Keratinocyte (primary cell): ENCODE results near the gene DGKI. TPM values are rescaled to one million over a fixed set of nuclear protein-coding genes. Genes with fewer than 3 reads are reported as not detected.

Source experiments
- DNase-seq: peaks from one replicate; pipeline ENCODE4 v3.0.0-alpha.2; 2011; ENCODE audit warnings: low read depth, missing footprints, low spot score
- FAIRE-seq: peaks from 2 replicates; lab custom pipeline; 2011; peaks lifted over from hg19 to GRCh38; lab: Jason Lieb, UNC
- H2AFZ ChIP-seq: 2 replicates; pipeline ENCODE4 v1.6.0; 2012; ENCODE audit warnings: low read length, control low read depth, inconsistent platforms; ENCODE audit not compliant: control insufficient read depth
- H3K27ac ChIP-seq: 2 replicates; pipeline ENCODE4 v1.5.1; 2011; ENCODE audit warnings: low read length; ENCODE audit not compliant: control insufficient read depth, insufficient read depth
- H3K27me3 ChIP-seq: 3 replicates; pipeline ENCODE4 v1.6.0; 2011; ENCODE audit warnings: low read length; ENCODE audit not compliant: control insufficient read depth, insufficient read depth; ENCODE audit errors: extremely low read depth
- H3K36me3 ChIP-seq, 2 experiments: 2 replicates in 1 of 2; 3 replicates in 1 of 2; pipeline ENCODE4 v1.5.1; 2011; ENCODE audit warnings: low read length in 2 of 2, mild to moderate bottlenecking in 1 of 2; ENCODE audit not compliant: control insufficient read depth in 2 of 2, insufficient read depth in 2 of 2; ENCODE audit errors: extremely low read depth in 1 of 2
- H3K4me1 ChIP-seq: 3 replicates; pipeline ENCODE4 v1.5.1; 2011; ENCODE audit warnings: low read length; ENCODE audit not compliant: control insufficient read depth, insufficient read depth; ENCODE audit errors: extremely low read depth
- H3K4me2 ChIP-seq: 3 replicates; pipeline ENCODE4 v1.6.0; 2011; ENCODE audit warnings: low read depth, low read length; ENCODE audit not compliant: control insufficient read depth, insufficient read depth; ENCODE audit errors: extremely low read depth
- H3K4me3 ChIP-seq, 3 experiments: fragments of 200-600 bp in 1 of 3; sonication (generic) in 1 of 3; 2 replicates in 2 of 3; 3 replicates in 1 of 3; pipeline ENCODE4 v1.5.1; 2011 to 2016; ENCODE audit warnings: low read length in 3 of 3, mild to moderate bottlenecking in 3 of 3, control low read depth in 2 of 3, inconsistent platforms in 1 of 3, low read depth in 1 of 3, mixed read lengths in 1 of 3, mixed run types in 1 of 3, moderate library complexity in 1 of 3; ENCODE audit not compliant: control insufficient read depth in 2 of 3, insufficient read depth in 2 of 3; ENCODE audit errors: extremely low read depth in 1 of 3
- H3K79me2 ChIP-seq: 2 replicates; pipeline ENCODE4 v1.6.0; 2012; ENCODE audit warnings: low read length; ENCODE audit not compliant: control insufficient read depth, insufficient read depth
- H3K9ac ChIP-seq: 3 replicates; pipeline ENCODE4 v1.6.0; 2011; ENCODE audit warnings: low read length; ENCODE audit not compliant: control insufficient read depth, insufficient read depth; ENCODE audit errors: extremely low read depth
- H3K9me1 ChIP-seq: 3 replicates; pipeline ENCODE4 v1.6.0; 2011; ENCODE audit warnings: low read length; ENCODE audit not compliant: control insufficient read depth, insufficient read depth; ENCODE audit errors: extremely low read depth
- H3K9me3 ChIP-seq: 2 replicates; pipeline ENCODE4 v1.5.1; 2012; ENCODE audit warnings: low read depth, low read length; ENCODE audit not compliant: control insufficient read depth
- H4K20me1 ChIP-seq: 3 replicates; pipeline ENCODE4 v1.6.0; 2011; ENCODE audit warnings: low read length; ENCODE audit not compliant: control insufficient read depth, insufficient read depth; ENCODE audit errors: extremely low read depth
- CTCF ChIP-seq, 3 experiments: IDR thresholded peaks in 1 of 3; conservative IDR thresholded peaks in 1 of 3; optimal IDR thresholded peaks in 1 of 3; 2 replicates in 2 of 3; 3 replicates in 1 of 3; pipeline versions ENCODE3 to v1.5.1; 2011; ENCODE audit warnings: low read length in 3 of 3, mild to moderate bottlenecking in 3 of 3, moderate library complexity in 2 of 3, control low read depth in 1 of 3, inconsistent platforms in 1 of 3; ENCODE audit not compliant: insufficient read depth in 2 of 3; ENCODE audit errors: extremely low read depth in 1 of 3
- EZH2 ChIP-seq: IDR thresholded peaks from one replicate; pipeline ENCODE4 v1.6.1; 2012; ENCODE audit warnings: inconsistent platforms, mild to moderate bottlenecking, low read length, moderate library complexity
- dilution Hi-C: fragments of 300-500 bp; cut with MboI; formaldehyde crosslinking; loops from one replicate; pipeline ENCODE4 v1.7.0; 2020; ENCODE audit warnings: low sequenced_read_pairs; ENCODE audit not compliant: extremely low pct_ligation_motif_present
- polyA plus RNA-seq, 5 experiments: library from polyadenylated mRNA; depleted of rRNA in 3 of 5; stranded (reverse) in 3 of 5; stranded (forward) in 1 of 5; unstranded in 1 of 5; fragments of >200 nt; gene quantifications; 1 replicate in 1 of 5; 2 replicates in 3 of 5; 3 replicates in 1 of 5; pipeline versions ENCODE4 v1.2.1 to v1.2.3, GENCODE V29; 2011 to 2012; ENCODE audit warnings: missing spikeins in 2 of 5, low read depth in 1 of 5, low replicate concordance in 1 of 5

The DGKI gene
- polyA plus RNA-seq, 1 donor (not counting 4 experiments of a cell fraction or from before 2014, with no cell fraction given), result 0.14 TPM

GRCh38 chr7:137417464-137417863 lies 429.3 kb downstream of the DGKI start:
- no peak for FAIRE-seq
- no peak for DNase-seq

GRCh38 chr7:137413901-137414300 lies 432.9 kb downstream of the DGKI start:
- H3K4me2 ChIP-seq, result no peak overlapping the region
- no peaks in the 10 kb centered on the region for H3K4me1 ChIP-seq
- dilution Hi-C loops, result no loop called here
- TF ChIP-seq CTCF (optimal IDR thresholded peaks at IDR 0.05 in 1 of 3, IDR thresholded peaks at IDR 0.05 in 1 of 3, conservative IDR thresholded peaks at IDR 0.05 in 1 of 3; ENCODE audit: extremely low read depth in 1 of 3, insufficient read depth in 2 of 3, low read length in 3 of 3), result no peak
- TF ChIP-seq EZH2, result no peak
- no peaks in the 10 kb centered on the region for H4K20me1 ChIP-seq
- H3K9me1 ChIP-seq, result no peaks in the 10 kb centered on the region
- H3K9me3 ChIP-seq, result no peaks in the 10 kb centered on the region
- no peak overlapping the region for H2AFZ ChIP-seq
- H3K9ac ChIP-seq, result no peak overlapping the region
- no peak overlapping the region for H3K27ac ChIP-seq
- DNase-seq, result no peak
- no peaks in the 10 kb centered on the region for H3K79me2 ChIP-seq
- H3K27me3 ChIP-seq, result no peaks in the 10 kb centered on the region
- H3K36me3 ChIP-seq, result no peaks in the 10 kb centered on the region
- FAIRE-seq, result no peak
- no peak overlapping the region for H3K4me3 ChIP-seq

More at GRCh38 chr7:137417464-137417863, 429.3 kb downstream of the DGKI start:
- H3K4me1 ChIP-seq, result no peaks in the 10 kb centered on the region
- TF ChIP-seq CTCF (optimal IDR thresholded peaks at IDR 0.05 in 1 of 3, IDR thresholded peaks at IDR 0.05 in 1 of 3, conservative IDR thresholded peaks at IDR 0.05 in 1 of 3; ENCODE audit: extremely low read depth in 1 of 3, insufficient read depth in 2 of 3, low read length in 3 of 3), result no peak
- no peak for TF ChIP-seq EZH2
- no peak overlapping the region for H3K27ac ChIP-seq
- dilution Hi-C loops, result no loop called here
- no peak overlapping the region for H3K4me2 ChIP-seq
- no peaks in the 10 kb centered on the region for H4K20me1 ChIP-seq
- no peaks in the 10 kb centered on the region for H3K9me3 ChIP-seq
- H3K36me3 ChIP-seq, result no peaks in the 10 kb centered on the region
- H3K9ac ChIP-seq, result no peak overlapping the region
- no peaks in the 10 kb centered on the region for H3K9me1 ChIP-seq
- no peak overlapping the region for H3K4me3 ChIP-seq
- no peak overlapping the region for H2AFZ ChIP-seq
- H3K79me2 ChIP-seq, result no peaks in the 10 kb centered on the region
- H3K27me3 ChIP-seq, result no peaks in the 10 kb centered on the region
